Fibroblast of skin of scalp (primary cell): Measurements from ENCODE around the gene ANKRD28.
"Not testable (repeated sequence)": the region's sequence is repeated elsewhere in the genome, so short reads cannot be mapped to it uniquely, and the experiment has no call there.

ENCODE experiments used
- DNase-seq: peaks from one replicate; pipeline ENCODE4 v3.0.0-alpha.2; 2013

ANKRD28 gene

DNA sequence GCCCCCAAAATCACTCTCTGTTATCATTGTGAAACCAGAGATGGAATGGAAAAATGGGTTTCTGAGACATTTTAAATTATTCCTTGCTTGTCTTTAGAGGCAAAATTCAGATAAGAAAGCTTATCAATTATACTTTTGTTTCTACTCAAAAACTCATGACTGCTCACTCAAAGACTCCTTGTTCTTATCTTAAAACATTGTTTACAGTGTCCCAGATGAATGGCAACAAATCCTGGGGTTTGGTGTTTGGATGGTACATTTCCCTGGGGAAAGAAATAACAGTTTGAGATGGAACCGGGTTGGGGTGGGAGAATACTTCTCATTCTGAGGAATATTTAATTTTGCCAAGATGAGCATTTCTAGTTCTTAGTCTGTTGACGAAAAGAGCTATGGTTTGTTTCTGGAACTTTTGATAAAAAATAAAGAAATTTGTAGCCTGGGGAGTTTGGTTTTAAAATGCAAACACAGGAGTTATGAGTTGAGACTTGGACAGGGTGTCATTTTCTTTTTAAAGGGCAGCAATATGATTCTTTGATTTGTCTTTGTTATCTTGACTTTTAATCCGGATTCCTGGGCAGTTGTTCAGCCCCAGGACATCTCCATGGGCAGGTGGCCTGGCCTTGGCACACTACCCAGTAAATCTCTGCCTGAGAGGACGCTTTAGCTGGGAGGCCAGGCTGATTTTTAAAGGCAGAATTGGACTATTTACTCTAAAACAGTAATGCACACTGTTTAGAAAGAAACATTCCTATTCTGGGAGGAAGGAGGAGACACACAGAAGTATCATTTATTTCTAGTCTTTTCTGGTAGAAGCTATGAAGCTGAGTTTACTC, 163.8 kb downstream of the ANKRD28 start:
- no peak for DNase-seq

- no peak for DNase-seq
Observed at GRCh38 chr3:15633159-15633558, 164.6 kb downstream of the ANKRD28 start.

DNA sequence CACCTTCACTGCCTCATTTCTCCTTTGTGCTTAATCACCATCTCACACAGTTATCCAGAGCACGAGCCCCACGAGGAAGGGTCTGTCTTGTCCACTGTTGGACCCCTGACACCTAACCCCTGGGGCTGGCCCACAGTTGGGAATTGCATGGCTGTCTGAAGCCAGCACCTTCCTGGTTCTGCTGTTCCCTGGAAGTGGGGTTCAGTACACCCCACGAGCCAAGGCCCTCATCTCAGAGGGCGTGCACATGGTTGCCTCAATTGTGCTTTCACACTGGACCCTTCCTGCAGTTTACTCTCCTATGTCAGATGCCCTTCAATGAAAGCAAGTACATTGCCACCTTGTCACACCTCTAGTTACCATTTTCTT, 165.6 kb downstream of the ANKRD28 start:
- no peak for DNase-seq

- DNase-seq = no peak
Observed at GRCh38 chr3:15631426-15632211, 166.2 kb downstream of the ANKRD28 start.

DNA sequence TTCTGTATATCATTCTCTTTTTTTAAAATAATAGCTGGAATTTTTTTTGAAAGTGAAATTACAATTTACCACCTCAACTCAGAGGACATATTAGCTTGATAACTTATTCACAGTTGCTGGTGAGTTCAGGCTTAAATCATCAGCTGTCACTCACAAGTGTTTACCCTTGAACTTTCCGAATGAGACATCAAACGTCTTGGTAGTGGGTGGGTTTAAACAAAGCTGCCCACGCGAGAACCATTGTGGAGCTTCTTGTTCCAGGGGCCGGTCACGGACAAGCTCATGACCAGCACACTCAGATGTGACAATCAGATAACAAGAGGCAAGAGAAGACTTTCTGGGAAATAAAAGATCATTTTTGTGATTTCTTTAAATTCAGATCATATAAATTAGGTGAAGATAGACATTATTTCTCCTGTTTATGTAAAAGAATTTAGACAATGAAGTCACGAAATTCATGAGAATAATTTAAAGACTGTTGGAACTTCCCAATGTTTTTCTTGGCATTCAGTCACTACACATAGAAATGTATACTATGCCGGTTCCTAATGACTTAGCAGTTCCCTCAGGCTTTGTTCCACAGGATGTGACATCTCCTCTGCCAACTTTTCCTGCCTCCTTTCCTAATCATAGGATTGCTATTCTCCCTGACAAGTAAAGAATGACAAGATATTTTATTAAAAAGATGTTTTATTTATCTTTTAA, 167.0 kb downstream of the ANKRD28 start:
- DNase-seq = peak; percentile 95

GRCh38 chr3:15629860-15630597, 167.8 kb downstream of the ANKRD28 start:
- peak; percentile 88 for DNase-seq

DNA sequence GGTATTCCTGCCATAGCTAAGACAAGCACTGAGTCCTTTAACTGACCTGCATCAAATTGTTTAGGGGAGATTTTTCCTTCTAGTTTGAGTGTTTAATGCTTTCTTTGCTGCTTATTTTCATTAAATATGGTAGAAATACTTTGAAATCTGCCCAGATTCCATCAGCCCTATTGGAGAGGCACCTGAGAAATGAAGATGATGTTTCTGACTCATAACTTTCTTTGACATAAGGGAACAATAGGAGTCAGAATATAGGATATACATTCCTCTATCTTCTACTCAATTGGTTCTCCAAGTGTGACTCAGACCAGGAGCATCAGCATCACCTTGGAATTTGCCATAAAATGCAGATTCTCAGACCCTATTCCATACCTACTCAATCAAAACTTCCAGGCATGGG, 168.8 kb downstream of the ANKRD28 start:
- no peak for DNase-seq

GRCh38 chr3:15623535-15624440, 174.0 kb downstream of the ANKRD28 start:
- DNase-seq = no peak

- not testable (repeated sequence) for DNase-seq
Observed at GRCh38 chr3:15619659-15620464, 177.9 kb downstream of the ANKRD28 start.
